Midbrain (tissue), 1 donor: ENCODE results near the gene ATXN7.

Experiments used
- DNase-seq: peaks from one replicate; lab custom pipeline; 2025; lab: John Stamatoyannopoulos, UW

ATXN7 gene

GRCh38 chr3:63864965-63865327, 1.3 kb downstream of the ATXN7 start:
- DNase-seq, result no peak

GRCh38 chr3:63867225-63867624, 3.6 kb downstream of the ATXN7 start:
- DNase-seq, result no peak

GRCh38 chr3:63869940-63870614, 6.4 kb downstream of the ATXN7 start:
- DNase-seq, result no peak

- no peak for DNase-seq
Measured at GRCh38 chr3:63870615-63871005, 6.9 kb downstream of the ATXN7 start.

GRCh38 chr3:63872135-63872924, 8.7 kb downstream of the ATXN7 start:
- DNase-seq, result no peak

GRCh38 chr3:63874769-63875168, 11.1 kb downstream of the ATXN7 start:
- no peak for DNase-seq

- no peak for DNase-seq
Measured at GRCh38 chr3:63875510-63875909, 11.8 kb downstream of the ATXN7 start.

GRCh38 chr3:63876260-63876659, 12.6 kb downstream of the ATXN7 start:
- no peak for DNase-seq

GRCh38 chr3:63877737-63878393, 14.2 kb downstream of the ATXN7 start:
- DNase-seq, result no peak

- DNase-seq, result no peak
Measured at GRCh38 chr3:63878394-63879060, 14.9 kb downstream of the ATXN7 start.

- DNase-seq, result no peak
Measured at GRCh38 chr3:63880653-63881052, 17.0 kb downstream of the ATXN7 start.

GRCh38 chr3:63886858-63887257, 23.2 kb downstream of the ATXN7 start:
- peak; percentile 22 for DNase-seq

GRCh38 chr3:63891518-63891917, 27.9 kb downstream of the ATXN7 start:
- no peak for DNase-seq

- DNase-seq, result no peak
Measured at GRCh38 chr3:63892773-63893352, 29.2 kb downstream of the ATXN7 start.

GRCh38 chr3:63895422-63896189, 31.9 kb downstream of the ATXN7 start:
- DNase-seq, result no peak

GRCh38 chr3:63896332-63897030, 32.8 kb downstream of the ATXN7 start:
- no peak for DNase-seq

- no peak for DNase-seq
Measured at GRCh38 chr3:63900010-63900409, 36.3 kb downstream of the ATXN7 start.

GRCh38 chr3:63900459-63900858, 36.8 kb downstream of the ATXN7 start:
- DNase-seq, result no peak

GRCh38 chr3:63905731-63906620, 42.3 kb downstream of the ATXN7 start:
- DNase-seq, result no peak
